ENCODE data around the gene DCUN1D5. TPM values are rescaled to one million over a fixed set of nuclear protein-coding genes. Genes with fewer than 3 reads are reported as not detected.

DCUN1D5 gene
- total and polyA plus RNA-seq, 2 of the 8 experiments (the other 6 are each of a cell fraction or from before 2014, with no cell fraction given) = 76.1 to 95.4 TPM

DNA sequence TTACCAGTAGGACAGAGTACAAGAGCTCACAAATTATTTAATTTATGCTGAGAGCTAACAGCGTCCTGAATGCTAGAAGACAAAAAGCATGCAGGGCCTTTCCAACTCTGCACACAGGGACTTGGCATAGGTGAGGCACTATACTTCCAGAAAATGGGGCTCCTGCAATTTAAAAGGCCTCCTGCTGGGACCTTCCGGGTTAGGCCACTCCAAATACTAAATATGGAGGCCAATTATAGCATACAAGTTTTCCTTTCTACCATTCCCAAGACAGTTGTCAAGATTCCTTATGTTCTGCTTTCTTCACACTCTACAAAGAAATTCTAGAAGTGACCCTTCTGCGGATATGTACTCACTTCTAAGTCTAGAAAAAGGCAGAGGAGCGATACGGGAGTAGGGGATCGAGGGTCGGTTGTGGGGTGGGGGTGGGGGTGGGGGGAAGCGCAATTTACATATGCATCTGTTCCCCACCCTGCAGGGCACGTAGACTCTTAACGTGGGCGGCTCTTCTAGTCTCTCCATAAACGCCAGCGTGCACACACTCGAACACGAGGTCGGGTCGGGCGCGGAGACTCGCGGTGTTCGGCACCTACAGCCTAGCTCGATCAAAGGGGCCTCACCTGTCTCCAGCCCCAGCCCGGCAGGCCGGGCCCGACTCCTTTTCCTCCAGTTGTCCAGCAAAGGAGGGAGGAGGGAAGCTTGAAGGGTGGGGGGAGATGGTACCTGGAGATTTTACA is 728 bp downstream of the DCUN1D5 start (continued):
- TF ChIP-seq CHD7 (IDR thresholded peaks at IDR 0.05; ENCODE audit: insufficient replicate concordance, low read length) (no peak), BCL11A (IDR thresholded peaks at IDR 0.05; ENCODE audit: low read depth in 2 of 2, low read length in 2 of 2) (no peak), BRCA1 (IDR thresholded peaks at IDR 0.05; ENCODE audit: low read depth, low read length) (no peak), JUND (IDR thresholded peaks at IDR 0.05; ENCODE audit: low read length) (no peak)
- TF ChIP-seq, protein P1, sequence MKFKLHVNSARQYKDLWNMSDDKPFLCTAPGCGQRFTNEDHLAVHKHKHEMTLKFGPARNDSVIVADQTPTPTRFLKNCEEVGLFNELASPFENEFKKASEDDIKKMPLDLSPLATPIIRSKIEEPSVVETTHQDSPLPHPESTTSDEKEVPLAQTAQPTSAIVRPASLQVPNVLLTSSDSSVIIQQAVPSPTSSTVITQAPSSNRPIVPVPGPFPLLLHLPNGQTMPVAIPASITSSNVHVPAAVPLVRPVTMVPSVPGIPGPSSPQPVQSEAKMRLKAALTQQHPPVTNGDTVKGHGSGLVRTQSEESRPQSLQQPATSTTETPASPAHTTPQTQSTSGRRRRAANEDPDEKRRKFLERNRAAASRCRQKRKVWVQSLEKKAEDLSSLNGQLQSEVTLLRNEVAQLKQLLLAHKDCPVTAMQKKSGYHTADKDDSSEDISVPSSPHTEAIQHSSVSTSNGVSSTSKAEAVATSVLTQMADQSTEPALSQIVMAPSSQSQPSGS (IDR thresholded peaks at IDR 0.05; ENCODE audit: low read length) = no peak
